ENCODE measurements around the gene IL4R. TPM values are rescaled to one million over a fixed set of nuclear protein-coding genes. Genes with fewer than 3 reads are reported as not detected.
A peak's percentile ranks its signal among the peaks of the same experiment; 100 is the strongest.

Gene IL4R
- polyA plus RNA-seq, 2 donors: 51.1 to 60.0 TPM

DNA sequence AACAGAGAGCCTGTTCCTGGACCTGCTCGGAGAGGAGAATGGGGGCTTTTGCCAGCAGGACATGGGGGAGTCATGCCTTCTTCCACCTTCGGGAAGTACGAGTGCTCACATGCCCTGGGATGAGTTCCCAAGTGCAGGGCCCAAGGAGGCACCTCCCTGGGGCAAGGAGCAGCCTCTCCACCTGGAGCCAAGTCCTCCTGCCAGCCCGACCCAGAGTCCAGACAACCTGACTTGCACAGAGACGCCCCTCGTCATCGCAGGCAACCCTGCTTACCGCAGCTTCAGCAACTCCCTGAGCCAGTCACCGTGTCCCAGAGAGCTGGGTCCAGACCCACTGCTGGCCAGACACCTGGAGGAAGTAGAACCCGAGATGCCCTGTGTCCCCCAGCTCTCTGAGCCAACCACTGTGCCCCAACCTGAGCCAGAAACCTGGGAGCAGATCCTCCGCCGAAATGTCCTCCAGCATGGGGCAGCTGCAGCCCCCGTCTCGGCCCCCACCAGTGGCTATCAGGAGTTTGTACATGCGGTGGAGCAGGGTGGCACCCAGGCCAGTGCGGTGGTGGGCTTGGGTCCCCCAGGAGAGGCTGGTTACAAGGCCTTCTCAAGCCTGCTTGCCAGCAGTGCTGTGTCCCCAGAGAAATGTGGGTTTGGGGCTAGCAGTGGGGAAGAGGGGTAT, 48.9 kb downstream of the IL4R start:
- no peak overlapping the region for H3K4me3 ChIP-seq (ENCODE audit: low read depth in 1 of 2, low read length in 2 of 2)
- peaks cover 5 to 15% of the 10 kb centered on the region in 2 donors for H3K4me1 ChIP-seq (ENCODE audit: control insufficient read depth in 2 of 2, insufficient read depth in 2 of 2, low read length in 1 of 2)
- H3K36me3 ChIP-seq (ENCODE audit: control insufficient read depth in 2 of 2, insufficient read depth in 2 of 2, low read length in 1 of 2): peaks cover 11 to 38% of the 10 kb centered on the region in 2 donors
- H3K27me3 ChIP-seq (ENCODE audit: control insufficient read depth in 1 of 2, insufficient read depth in 2 of 2, low read length in 2 of 2): no peaks in the 10 kb centered on the region
- WGBS, 2 donors: 66 to 72% methylated on average over 16 of the region's 16 CpGs
- H3K9me3 ChIP-seq (ENCODE audit: control insufficient read depth in 2 of 2, insufficient read depth in 1 of 2, low read depth in 1 of 2, low read length in 1 of 2): peaks cover 0 to 2% of the 10 kb centered on the region in 2 donors
- H3K27ac ChIP-seq (ENCODE audit: low read depth in 2 of 2, low read length in 1 of 2): peak overlapping the region in 1 of 2 donors; percentile 4

DNA sequence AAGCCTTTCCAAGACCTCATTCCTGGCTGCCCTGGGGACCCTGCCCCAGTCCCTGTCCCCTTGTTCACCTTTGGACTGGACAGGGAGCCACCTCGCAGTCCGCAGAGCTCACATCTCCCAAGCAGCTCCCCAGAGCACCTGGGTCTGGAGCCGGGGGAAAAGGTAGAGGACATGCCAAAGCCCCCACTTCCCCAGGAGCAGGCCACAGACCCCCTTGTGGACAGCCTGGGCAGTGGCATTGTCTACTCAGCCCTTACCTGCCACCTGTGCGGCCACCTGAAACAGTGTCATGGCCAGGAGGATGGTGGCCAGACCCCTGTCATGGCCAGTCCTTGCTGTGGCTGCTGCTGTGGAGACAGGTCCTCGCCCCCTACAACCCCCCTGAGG, 49.5 kb downstream of the IL4R start:
- H3K27ac ChIP-seq (ENCODE audit: low read depth in 2 of 2, low read length in 1 of 2): peak overlapping the region in 1 of 2 donors; percentile 4
- no peak overlapping the region for H3K4me3 ChIP-seq (ENCODE audit: low read depth in 1 of 2, low read length in 2 of 2)
- peaks cover 11 to 38% of the 10 kb centered on the region in 2 donors for H3K36me3 ChIP-seq (ENCODE audit: control insufficient read depth in 2 of 2, insufficient read depth in 2 of 2, low read length in 1 of 2)
- H3K9me3 ChIP-seq (ENCODE audit: control insufficient read depth in 2 of 2, insufficient read depth in 1 of 2, low read depth in 1 of 2, low read length in 1 of 2): peaks cover 0 to 2% of the 10 kb centered on the region in 2 donors
- H3K4me1 ChIP-seq (ENCODE audit: control insufficient read depth in 2 of 2, insufficient read depth in 2 of 2, low read length in 1 of 2): peaks cover 5 to 15% of the 10 kb centered on the region in 2 donors
- WGBS, 2 donors: 96% methylated on average over 4 to 5 of the region's 5 CpGs
- no peaks in the 10 kb centered on the region for H3K27me3 ChIP-seq (ENCODE audit: control insufficient read depth in 1 of 2, insufficient read depth in 2 of 2, low read length in 2 of 2)

DNA sequence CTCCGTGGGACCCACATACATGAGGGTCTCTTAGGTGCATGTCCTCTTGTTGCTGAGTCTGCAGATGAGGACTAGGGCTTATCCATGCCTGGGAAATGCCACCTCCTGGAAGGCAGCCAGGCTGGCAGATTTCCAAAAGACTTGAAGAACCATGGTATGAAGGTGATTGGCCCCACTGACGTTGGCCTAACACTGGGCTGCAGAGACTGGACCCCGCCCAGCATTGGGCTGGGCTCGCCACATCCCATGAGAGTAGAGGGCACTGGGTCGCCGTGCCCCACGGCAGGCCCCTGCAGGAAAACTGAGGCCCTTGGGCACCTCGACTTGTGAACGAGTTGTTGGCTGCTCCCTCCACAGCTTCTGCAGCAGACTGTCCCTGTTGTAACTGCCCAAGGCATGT, 50.0 kb downstream of the IL4R start:
- H3K9me3 ChIP-seq (ENCODE audit: control insufficient read depth in 2 of 2, insufficient read depth in 1 of 2, low read depth in 1 of 2, low read length in 1 of 2): peaks cover 0 to 2% of the 10 kb centered on the region in 2 donors
- peaks cover 5 to 15% of the 10 kb centered on the region in 2 donors for H3K4me1 ChIP-seq (ENCODE audit: control insufficient read depth in 2 of 2, insufficient read depth in 2 of 2, low read length in 1 of 2)
- 67 to 68% methylated on average over 9 of the region's 9 CpGs for WGBS, 2 donors
- H3K27ac ChIP-seq (ENCODE audit: low read depth in 2 of 2, low read length in 1 of 2): peak overlapping the region; percentile 19 to 53
- H3K36me3 ChIP-seq (ENCODE audit: control insufficient read depth in 2 of 2, insufficient read depth in 2 of 2, low read length in 1 of 2): peaks cover 9 to 36% of the 10 kb centered on the region in 2 donors
- no peak overlapping the region for H3K4me3 ChIP-seq (ENCODE audit: low read depth in 1 of 2, low read length in 2 of 2)
- no peaks in the 10 kb centered on the region for H3K27me3 ChIP-seq (ENCODE audit: control insufficient read depth in 1 of 2, insufficient read depth in 2 of 2, low read length in 2 of 2)

DNA sequence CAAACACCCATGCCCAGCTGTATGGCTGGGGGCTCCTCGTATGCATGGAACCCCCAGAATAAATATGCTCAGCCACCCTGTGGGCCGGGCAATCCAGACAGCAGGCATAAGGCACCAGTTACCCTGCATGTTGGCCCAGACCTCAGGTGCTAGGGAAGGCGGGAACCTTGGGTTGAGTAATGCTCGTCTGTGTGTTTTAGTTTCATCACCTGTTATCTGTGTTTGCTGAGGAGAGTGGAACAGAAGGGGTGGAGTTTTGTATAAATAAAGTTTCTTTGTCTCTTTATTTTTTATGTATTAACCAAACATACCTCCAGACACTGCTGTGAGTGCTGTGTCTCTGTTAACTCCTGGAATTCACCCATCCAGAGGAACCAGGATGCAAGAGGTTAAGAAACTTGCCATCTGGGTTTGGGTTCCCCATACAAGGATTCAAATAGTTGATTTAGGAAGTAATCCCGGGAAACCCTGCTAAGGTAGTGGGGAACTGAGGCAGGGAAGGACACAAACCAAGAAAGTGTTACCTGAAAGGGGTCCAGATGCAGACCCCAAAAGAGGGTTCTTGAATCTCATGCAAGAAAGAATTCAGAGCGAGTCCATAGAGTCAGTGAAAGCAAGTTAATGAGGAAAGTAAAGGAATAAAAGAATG, 50.8 kb downstream of the IL4R start:
- H3K4me1 ChIP-seq (ENCODE audit: control insufficient read depth in 2 of 2, insufficient read depth in 2 of 2, low read length in 1 of 2): peaks cover 5 to 15% of the 10 kb centered on the region in 2 donors
- H3K27ac ChIP-seq (ENCODE audit: low read depth in 2 of 2, low read length in 1 of 2): peak overlapping the region; percentile 33 to 53
- peaks cover 0 to 2% of the 10 kb centered on the region in 2 donors for H3K9me3 ChIP-seq (ENCODE audit: control insufficient read depth in 2 of 2, insufficient read depth in 1 of 2, low read depth in 1 of 2, low read length in 1 of 2)
- no peaks in the 10 kb centered on the region for H3K27me3 ChIP-seq (ENCODE audit: control insufficient read depth in 1 of 2, insufficient read depth in 2 of 2, low read length in 2 of 2)
- WGBS, 2 donors: 47 to 52% methylated on average over 6 of the region's 6 CpGs
- H3K4me3 ChIP-seq (ENCODE audit: low read depth in 1 of 2, low read length in 2 of 2): no peak overlapping the region
- H3K36me3 ChIP-seq (ENCODE audit: control insufficient read depth in 2 of 2, insufficient read depth in 2 of 2, low read length in 1 of 2): peaks cover 4 to 29% of the 10 kb centered on the region in 2 donors

DNA sequence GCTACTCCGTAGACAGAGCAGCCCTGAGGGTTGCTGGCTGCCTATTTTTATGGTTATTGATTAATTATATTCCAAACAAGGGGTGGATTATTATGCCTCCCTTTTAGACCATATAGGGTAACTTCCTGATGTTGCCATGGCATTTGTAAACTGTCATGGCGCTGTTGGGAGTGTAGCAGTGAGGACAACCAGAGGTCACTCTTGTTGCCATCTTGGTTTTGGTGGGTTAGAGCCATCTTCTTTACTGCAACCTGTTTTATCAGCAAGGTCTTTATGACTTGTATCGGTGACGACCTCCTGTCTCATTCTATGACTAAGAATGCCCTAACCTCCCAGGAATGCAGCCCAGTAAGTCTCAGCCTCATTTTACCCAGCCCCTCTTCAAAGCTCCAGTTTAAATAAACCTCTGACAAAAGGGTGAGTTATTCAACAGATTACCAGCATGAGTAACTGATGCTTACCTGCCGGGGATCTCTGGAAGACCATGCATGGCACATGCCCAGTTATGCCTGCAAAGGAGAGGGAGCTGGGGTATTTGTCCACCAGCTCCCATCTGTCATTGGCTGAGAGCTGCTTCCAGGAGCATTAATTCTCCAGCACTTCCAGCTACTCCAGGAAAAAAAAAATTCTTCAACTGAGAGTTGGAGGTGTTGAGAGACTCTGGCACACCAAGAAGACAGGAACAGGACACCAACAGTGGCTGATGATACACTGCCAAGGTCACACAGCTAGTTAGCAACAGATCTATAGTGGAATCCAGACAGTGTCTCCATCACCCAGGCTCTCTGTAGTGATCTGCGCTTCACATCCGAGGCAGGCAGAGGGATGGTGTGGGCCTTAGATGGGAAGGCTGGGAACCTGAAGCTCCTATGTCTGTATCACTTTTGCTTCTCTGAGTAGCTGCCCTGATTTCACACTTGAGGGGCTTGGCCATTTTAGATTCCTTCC, 51.6 kb downstream of the IL4R start:
- Histone ChIP-seq H3K9me3 (ENCODE audit: control insufficient read depth in 2 of 2, insufficient read depth in 1 of 2, low read depth in 1 of 2, low read length in 1 of 2) (peaks cover 0 to 2% of the 10 kb centered on the region in 2 donors), H3K27ac (ENCODE audit: low read depth in 2 of 2, low read length in 1 of 2) (peak overlapping the region; percentile 9 to 40), H3K4me1 (ENCODE audit: control insufficient read depth in 2 of 2, insufficient read depth in 2 of 2, low read length in 1 of 2) (peaks cover 5 to 12% of the 10 kb centered on the region in 2 donors), H3K27me3 (ENCODE audit: control insufficient read depth in 1 of 2, insufficient read depth in 2 of 2, low read length in 2 of 2) (no peaks in the 10 kb centered on the region), H3K36me3 (ENCODE audit: control insufficient read depth in 2 of 2, insufficient read depth in 2 of 2, low read length in 1 of 2) (peaks cover 4 to 29% of the 10 kb centered on the region in 2 donors), H3K4me3 (ENCODE audit: low read depth in 1 of 2, low read length in 2 of 2) (no peak overlapping the region)
- 61 to 66% methylated on average over 7 of the region's 7 CpGs for WGBS, 2 donors

DNA sequence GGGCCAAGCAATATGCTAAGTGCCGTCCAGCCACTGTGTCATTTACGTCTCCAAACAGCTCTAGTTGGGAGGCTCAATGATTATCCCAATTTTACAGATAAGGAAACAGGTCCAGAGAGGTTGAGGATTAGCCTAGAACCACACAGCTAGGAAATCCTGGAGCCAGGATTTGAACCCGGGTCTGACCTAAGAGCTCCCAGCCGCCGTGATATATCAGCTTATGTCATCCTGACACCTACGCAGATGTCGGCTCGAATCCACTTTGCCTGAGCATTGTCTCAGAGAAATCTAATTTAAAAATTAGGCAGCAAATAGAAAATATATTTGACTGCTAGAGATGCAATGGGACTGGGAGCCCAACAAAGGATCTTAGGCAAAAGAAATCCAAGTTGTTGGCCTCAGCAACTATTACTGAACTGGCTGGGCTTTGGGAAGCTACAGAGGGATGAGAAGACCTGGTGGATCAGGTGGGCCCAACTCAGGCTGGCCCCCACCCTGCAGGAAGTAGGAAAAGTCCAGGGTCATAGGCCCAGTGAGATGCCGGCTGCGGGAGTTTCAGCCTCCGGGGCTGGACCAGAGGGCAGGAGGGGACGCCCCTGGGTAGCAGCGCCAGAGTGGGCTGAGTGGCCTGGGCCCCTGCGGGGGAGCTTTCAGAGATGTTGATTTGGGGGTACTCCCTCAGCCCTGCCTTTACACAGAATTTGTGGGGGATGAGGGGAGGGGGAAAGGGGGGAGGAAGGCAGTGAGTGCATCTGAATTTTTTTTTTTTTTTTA, 53.1 kb downstream of the IL4R start:
- H3K27ac ChIP-seq (ENCODE audit: low read depth in 2 of 2, low read length in 1 of 2): peak overlapping the region; percentile 9 to 67
- H3K27me3 ChIP-seq (ENCODE audit: control insufficient read depth in 1 of 2, insufficient read depth in 2 of 2, low read length in 2 of 2): no peaks in the 10 kb centered on the region
- H3K36me3 ChIP-seq (ENCODE audit: control insufficient read depth in 2 of 2, insufficient read depth in 2 of 2, low read length in 1 of 2): peaks cover 4 to 22% of the 10 kb centered on the region in 2 donors
- H3K4me3 ChIP-seq (ENCODE audit: low read depth in 1 of 2, low read length in 2 of 2): no peak overlapping the region
- H3K4me1 ChIP-seq (ENCODE audit: control insufficient read depth in 2 of 2, insufficient read depth in 2 of 2, low read length in 1 of 2): peaks cover 5 to 11% of the 10 kb centered on the region in 2 donors
- peaks cover 0 to 2% of the 10 kb centered on the region in 2 donors for H3K9me3 ChIP-seq (ENCODE audit: control insufficient read depth in 2 of 2, insufficient read depth in 1 of 2, low read depth in 1 of 2, low read length in 1 of 2)
- WGBS, 2 donors: 59 to 64% methylated on average over 14 of the region's 14 CpGs

DNA sequence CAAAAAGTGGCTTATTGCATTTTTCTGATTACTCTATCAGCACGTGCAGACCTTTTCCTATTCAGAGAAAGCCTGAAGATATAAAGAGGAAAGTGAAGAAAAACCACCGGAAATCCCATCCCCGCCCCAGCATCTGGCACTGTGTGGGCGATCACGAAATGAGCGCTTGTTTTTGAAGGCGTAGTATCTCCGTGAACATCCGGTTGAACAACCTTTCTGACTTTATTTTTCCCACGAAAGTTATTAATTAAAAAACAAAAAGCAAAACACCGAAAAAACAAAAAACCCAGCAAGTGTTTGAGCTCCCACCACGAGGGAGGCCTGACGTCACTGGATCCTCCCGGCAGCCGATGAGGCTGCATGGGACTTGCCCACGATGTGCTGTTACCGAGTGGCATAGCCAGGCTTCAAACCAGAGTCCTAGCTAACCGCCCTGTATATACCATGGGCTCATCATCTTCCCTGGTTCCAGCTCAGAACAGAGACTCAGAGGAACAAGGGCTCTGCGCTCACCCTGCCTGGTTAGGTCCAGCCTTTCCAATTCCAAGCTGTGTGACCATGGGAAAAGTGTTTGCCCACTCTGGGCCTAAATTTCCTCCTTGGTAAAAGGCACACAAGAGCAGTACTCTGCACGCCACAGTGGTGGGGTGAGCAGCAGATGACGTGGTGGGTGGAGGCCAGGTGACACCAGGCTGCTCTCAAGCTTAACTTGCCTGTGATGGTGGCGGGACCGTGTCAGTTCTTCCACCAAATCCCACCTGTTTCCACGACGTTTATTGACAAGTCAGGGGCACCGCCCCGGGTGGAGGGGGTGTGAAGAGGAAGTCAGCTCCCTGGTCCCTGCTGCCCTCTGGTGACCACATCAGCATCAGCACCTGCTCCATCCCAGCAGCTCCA, 53.9 kb downstream of the IL4R start:
- Histone ChIP-seq H3K9me3 (ENCODE audit: control insufficient read depth in 2 of 2, insufficient read depth in 1 of 2, low read depth in 1 of 2, low read length in 1 of 2) (no peaks in the 10 kb centered on the region), H3K4me3 (ENCODE audit: low read depth in 1 of 2, low read length in 2 of 2) (peak overlapping the region; percentile 12 to 20), H3K27ac (ENCODE audit: low read depth in 2 of 2, low read length in 1 of 2) (peak overlapping the region; percentile 68 to 86), H3K36me3 (ENCODE audit: control insufficient read depth in 2 of 2, insufficient read depth in 2 of 2, low read length in 1 of 2) (peaks cover 0 to 14% of the 10 kb centered on the region in 2 donors), H3K4me1 (ENCODE audit: control insufficient read depth in 2 of 2, insufficient read depth in 2 of 2, low read length in 1 of 2) (peaks cover 2 to 6% of the 10 kb centered on the region in 2 donors), H3K27me3 (ENCODE audit: control insufficient read depth in 1 of 2, insufficient read depth in 2 of 2, low read length in 2 of 2) (no peaks in the 10 kb centered on the region)
- WGBS, 2 donors: 11 to 13% methylated on average over 27 of the region's 27 CpGs

DNA sequence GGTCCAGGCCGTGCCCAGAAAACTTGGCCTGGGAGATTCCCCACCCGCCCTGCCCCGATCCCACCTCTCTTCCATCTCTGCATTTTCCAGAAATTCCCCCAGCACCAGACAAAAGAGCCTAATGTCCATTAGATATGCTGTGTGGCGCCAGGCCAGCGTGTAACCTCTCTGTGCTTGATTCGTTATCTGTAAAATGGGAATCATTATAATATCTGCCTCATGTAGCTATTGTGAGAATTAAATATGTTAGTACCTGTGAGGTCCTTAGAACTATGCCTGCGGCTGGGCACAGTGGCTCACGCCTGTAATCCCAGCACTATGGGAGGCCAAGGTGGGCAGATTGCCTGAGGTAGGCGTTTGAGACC, 54.6 kb downstream of the IL4R start:
- no peaks in the 10 kb centered on the region for H3K27me3 ChIP-seq (ENCODE audit: control insufficient read depth in 1 of 2, insufficient read depth in 2 of 2, low read length in 2 of 2)
- H3K9me3 ChIP-seq (ENCODE audit: control insufficient read depth in 2 of 2, insufficient read depth in 1 of 2, low read depth in 1 of 2, low read length in 1 of 2): no peaks in the 10 kb centered on the region
- WGBS, 2 donors: 46 to 51% methylated on average over 9 of the region's 9 CpGs
- peaks cover 0 to 8% of the 10 kb centered on the region in 2 donors for H3K36me3 ChIP-seq (ENCODE audit: control insufficient read depth in 2 of 2, insufficient read depth in 2 of 2, low read length in 1 of 2)
- H3K27ac ChIP-seq (ENCODE audit: low read depth in 2 of 2, low read length in 1 of 2): no peak overlapping the region
- no peak overlapping the region for H3K4me3 ChIP-seq (ENCODE audit: low read depth in 1 of 2, low read length in 2 of 2)
- H3K4me1 ChIP-seq (ENCODE audit: control insufficient read depth in 2 of 2, insufficient read depth in 2 of 2, low read length in 1 of 2): peaks cover 2 to 6% of the 10 kb centered on the region in 2 donors

Measured in esophagus (tissue), 2 donors.